Stimulated activated CD8-positive, alpha-beta memory T cell treated with anti-CD3 and anti-CD28 coated beads, Interleukin-7, amount 100 ng/mL, for 1 hour (primary cell): ENCODE measurements around the gene LHPP.

Source experiments
- DNase-seq, 2 donors: peaks; one replicate each; pipeline ENCODE4 v3.0.0-alpha.2; 2020; ENCODE audit warnings: low read depth in 2 of 2

LHPP gene

DNA sequence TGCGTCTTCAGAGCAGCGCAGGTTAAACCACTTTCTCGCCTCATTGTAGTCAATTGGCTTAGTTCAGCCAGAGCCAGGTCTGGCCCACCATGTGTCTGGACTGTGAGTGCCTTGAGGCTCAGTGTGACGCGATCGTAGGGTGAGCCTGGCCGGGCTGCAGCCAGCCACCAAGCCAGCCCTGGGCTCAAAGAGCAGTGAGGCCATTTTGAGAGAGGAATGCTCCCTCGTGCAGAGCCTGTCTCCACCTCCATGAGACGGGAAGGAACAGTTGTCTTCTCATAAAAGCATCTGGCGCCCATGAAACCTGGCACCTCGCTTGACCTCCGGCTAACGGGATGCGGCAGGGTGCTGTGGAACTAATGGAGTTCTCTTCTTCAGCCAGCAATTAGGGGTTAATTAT is 34.5 kb downstream of the LHPP start:
- DNase-seq = no peak

DNA sequence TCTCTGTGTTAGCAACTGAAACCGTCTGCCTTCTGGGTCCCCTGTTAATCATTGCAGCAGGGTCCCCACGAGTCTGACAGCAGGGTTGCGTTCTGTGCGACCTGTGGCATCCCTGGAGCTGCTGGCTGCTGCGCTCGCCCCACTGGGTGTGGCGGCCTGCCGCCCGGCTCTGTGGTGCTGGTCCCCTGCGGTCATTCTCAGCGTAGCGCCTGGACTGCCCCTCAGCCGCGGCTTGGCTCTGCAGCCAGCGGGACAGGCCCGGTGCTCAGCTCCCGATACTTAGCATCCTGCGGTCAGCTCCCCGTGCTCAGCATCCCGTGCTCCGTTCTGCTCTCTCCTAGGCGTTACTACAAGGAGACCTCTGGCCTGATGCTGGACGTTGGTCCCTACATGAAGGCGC is 35.0 kb downstream of the LHPP start:
- no peak for DNase-seq

- DNase-seq = no peak
Measured at GRCh38 chr10:124497196-124497881, 35.7 kb downstream of the LHPP start.

- no peak for DNase-seq
Measured at GRCh38 chr10:124498056-124498455, 36.4 kb downstream of the LHPP start.

- DNase-seq = no peak
Measured at GRCh38 chr10:124500757-124501156, 39.1 kb downstream of the LHPP start.

- DNase-seq = no peak
Measured at GRCh38 chr10:124504711-124505110, 43.1 kb downstream of the LHPP start.

- DNase-seq = no peak
Measured at GRCh38 chr10:124505279-124505678, 43.7 kb downstream of the LHPP start.

DNA sequence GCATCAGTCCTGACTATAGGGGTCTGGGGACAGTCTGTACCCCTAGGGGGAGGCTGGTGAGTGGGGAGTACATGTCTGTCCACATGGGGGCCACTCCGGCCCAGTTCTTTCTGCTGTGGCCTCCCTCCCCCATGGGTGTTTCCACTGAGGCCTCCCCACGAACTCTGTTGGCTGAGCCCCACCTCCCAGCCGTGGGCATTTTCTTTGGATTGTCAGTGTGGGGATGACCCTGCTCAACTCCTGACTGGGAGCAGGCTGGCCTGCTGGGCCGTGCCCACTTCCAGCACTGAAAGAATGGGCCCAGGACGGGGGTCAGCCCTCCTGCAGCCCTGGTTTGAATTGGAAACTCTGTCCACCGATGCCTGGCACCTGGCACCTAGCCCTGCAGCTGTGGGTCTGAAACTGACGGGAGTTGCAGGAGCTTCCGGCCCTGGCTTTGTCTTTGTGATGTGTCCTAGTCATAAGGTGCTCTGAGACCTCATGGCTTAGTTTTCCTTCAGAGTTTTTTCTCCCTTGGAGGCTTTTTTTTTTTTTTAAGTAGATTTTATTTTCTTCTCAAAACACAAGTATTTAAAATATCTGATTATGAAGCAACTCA is 46.5 kb downstream of the LHPP start:
- no peak for DNase-seq

DNA sequence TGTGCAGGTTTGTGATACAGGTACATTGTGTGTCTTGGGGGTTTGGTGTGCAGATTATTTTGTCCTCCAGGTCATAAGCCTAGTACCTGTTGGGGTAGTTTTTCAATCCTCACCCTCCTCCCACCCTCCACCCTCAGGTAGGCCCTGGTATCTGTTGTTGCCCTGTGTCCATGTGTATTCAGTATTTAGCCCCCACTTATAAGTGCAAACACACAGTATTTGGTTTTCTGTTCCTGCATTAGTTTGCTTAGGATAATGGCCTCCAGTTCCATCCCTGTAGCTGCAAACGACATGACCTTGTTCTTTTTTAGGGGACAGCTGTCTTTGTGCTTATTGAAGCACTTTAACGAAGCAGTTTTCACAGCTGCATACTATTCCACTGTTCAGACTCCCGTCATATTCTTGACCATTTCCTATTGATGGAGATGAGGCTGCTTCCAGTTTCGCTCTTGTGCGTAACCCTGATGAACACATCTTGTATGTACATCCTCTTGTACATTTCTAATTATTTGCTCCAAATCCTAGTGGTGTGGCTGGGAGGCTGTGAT is 47.4 kb downstream of the LHPP start:
- DNase-seq = no peak

DNA sequence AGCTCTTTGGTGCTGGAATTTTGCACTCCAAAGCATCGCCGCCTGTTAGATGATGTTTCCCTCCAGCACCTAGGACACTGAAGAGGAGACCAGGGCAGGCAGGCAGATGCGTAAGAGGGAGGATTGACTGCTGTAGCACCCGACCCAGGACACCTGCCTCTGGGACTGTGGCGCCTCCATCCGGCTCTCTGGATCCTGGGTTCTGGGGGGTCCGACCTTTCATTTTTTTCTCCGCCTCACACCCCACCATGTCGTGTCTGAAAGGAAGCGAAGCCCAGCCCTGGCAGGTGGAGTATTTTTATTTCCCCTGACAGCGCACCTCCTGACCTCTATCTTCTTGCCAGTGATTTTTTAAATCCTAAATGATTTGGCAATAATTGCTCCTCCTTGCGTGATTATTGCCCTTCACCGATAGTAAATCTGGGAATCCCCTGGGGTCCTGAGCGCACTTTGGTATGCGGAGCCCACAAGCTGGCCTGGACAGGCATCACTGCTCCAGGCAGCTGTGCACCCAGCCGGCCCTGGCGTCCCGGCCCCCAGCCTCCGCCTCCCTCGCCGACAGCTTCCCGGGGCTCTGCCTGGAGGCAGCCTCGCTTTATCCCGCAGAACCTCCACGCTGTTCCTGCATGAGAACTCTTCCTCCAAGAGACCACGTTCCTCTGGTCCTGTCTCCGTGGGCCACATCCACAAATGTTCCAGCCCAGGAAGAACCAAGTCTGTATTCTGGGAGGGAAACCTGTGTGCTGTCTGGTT is 48.4 kb downstream of the LHPP start:
- no peak for DNase-seq

DNA sequence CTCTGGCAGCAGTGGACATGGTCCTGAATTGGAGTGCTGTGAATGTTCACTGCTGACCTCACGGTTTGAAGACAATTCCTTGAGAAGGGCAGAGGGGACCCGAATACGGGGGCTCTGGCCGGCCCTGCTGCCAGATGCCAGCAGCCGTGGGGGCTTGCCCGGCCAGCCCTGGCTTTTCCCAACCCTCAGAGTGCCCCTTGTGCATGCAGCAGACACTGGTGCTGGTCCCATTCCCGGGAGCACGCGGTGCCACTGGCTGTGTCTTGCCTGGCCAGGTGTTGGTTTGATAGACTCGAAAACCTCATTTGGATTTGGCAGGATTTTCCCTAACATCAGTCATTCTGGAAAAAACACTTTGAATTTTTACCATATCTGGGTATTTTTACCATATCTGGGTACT is 49.1 kb downstream of the LHPP start:
- no peak for DNase-seq

- DNase-seq = no peak
Measured at GRCh38 chr10:124511205-124512039, 49.8 kb downstream of the LHPP start.

- DNase-seq = no peak
Measured at GRCh38 chr10:124512040-124512428, 50.4 kb downstream of the LHPP start.

GRCh38 chr10:124512600-124512999 is 51.0 kb downstream of the LHPP start:
- no peak for DNase-seq

DNA sequence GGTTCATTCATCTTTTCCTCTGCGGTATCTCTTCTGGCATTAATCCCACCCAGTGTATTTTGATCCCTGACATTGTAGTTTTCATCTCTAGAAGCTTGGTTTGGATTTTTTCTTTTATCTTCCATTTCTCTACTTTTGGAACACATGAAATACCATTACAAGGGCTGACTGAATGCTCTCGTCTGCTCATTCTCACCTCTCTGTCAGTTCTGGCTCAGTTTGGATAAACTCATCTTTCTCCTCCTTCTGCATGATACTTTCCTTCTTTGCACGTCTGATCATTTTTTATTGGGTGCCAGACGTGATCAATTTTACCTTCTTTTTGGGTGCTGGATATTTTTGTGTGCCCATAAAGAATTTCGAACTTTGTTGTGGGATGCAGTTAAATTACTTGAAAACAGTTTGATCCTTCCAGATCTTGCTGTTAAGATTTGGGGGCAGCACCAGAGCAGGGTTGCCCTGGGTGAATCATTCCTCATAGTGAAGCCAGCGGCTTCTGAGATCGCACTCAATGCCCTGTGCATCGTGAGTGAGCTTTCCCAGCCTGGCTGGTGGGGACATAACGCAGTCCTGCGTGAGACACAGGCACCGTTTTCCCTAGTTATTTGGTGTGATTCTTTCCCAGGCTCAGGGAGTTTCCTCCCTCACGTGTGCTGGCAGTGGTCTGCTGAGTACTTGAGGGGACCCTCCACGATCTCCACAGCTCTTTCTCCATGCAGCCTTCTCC is 53.8 kb downstream of the LHPP start:
- no peak for DNase-seq

- no peak for DNase-seq
Measured at GRCh38 chr10:124516181-124516580, 54.6 kb downstream of the LHPP start.

DNA sequence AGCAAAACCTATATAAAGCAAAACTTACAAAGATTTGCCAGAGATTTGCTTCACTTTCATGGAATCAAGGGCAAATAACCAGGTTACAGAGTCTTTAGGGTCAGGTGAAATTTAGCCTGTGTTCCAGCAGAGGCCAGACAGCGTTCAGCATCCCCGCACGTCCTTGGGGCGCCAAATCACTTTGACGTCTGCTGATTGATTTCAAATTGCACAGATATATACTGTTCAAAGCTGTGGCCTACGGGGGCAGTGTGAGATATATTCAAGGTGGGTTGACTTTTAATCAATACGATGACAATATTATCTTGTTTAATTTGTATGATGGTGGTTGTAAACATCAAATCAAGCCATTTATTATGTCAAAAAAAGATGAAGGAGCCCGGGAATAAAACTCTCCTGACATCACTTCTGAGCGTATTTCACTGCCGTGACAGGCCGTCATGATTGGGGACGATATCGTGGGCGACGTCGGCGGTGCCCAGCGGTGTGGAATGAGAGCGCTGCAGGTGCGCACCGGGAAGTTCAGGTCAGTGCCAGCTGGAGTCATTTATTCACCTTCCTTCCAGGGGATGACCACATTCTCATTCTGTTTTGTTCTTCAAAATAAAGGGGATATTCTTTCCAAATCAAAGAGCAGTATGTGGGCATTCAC is 55.2 kb downstream of the LHPP start:
- DNase-seq = no peak

DNA sequence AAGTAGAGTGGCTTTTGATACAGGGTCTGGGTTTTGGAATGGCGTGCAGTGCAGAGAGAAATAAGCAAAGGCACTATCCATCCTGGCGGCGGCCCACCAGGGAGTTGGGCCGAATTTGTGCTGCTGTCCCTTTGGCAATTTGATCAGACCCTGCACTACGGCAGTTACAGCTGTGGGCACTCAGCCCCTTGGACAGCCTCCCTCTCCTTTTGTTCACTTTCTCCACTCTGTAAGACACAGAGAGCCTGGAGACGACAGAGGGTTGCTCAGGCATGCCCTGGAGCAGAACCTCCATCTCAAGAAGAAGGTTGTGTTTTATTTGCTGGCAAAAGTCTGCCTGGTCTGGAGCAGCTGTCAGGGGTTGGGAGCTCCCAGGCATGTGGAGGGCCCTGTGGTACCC is 55.8 kb downstream of the LHPP start:
- DNase-seq = no peak

DNA sequence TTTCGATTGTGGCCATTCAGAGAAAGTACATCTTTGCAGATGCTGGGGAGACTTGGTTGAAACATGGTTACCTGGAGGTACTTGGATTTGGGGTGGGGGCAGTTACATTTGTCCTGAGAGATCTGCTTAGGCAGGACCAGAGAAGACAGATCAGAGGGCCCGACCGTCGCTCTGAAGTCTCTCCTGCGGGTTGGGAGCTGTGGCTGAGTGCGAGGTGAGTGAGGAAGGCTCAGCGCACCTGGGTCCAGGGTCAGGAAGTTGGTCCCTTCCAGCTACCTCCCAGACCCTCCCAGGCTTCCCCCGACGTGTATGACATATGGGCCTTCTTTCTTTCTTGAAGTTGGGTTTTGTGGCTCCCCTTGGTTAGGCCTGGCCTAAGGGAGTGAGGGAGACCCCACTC is 56.3 kb downstream of the LHPP start:
- DNase-seq = no peak

- no peak for DNase-seq
Measured at GRCh38 chr10:124518366-124518765, 56.7 kb downstream of the LHPP start.
